Spleen (tissue), 11 donors: ENCODE results near the gene NPHS1. TPM values are rescaled to one million over a fixed set of nuclear protein-coding genes. Genes with fewer than 3 reads are reported as not detected.

Experiments used
- DNase-seq: peaks from one replicate; pipeline ENCODE4 v3.0.0-alpha.2; 2020
- H3K27ac ChIP-seq, 8 donors: fragments of 200-600 bp; sonication (generic) in 7 of 8; 1 replicate in 4 of 8; 2 replicates in 4 of 8; pipeline versions ENCODE4 v1.5.0 to v1.8.0; 2016 to 2021; ENCODE audit warnings: inconsistent platforms in 4 of 8, mild to moderate bottlenecking in 4 of 8, moderate library complexity in 1 of 8
- H3K27me3 ChIP-seq, 7 donors: fragments of 200-600 bp; sonication (generic) in 6 of 7; replicated peaks in 1 of 7; 1 replicate in 4 of 7; 2 replicates in 3 of 7; pipeline versions ENCODE4 v1.5.0 to v1.8.0; 2016 to 2021; ENCODE audit warnings: inconsistent platforms in 3 of 7, mild to moderate bottlenecking in 1 of 7
- H3K36me3 ChIP-seq, 6 donors: fragments of 200-600 bp; sonication (generic) in 5 of 6; 1 replicate in 4 of 6; 2 replicates in 2 of 6; pipeline versions ENCODE4 v1.5.0 to v1.8.0; 2016 to 2021; ENCODE audit warnings: inconsistent platforms in 2 of 6
- H3K4me1 ChIP-seq, 6 donors: fragments of 200-600 bp; sonication (generic) in 5 of 6; 1 replicate in 3 of 6; 2 replicates in 3 of 6; pipeline versions ENCODE4 v1.5.0 to v1.8.0; 2016 to 2021; ENCODE audit warnings: inconsistent platforms in 3 of 6
- H3K4me3 ChIP-seq, 8 donors: fragments of 200-600 bp; sonication (generic) in 7 of 8; 1 replicate in 4 of 8; 2 replicates in 4 of 8; pipeline versions ENCODE4 v1.5.0 to v1.8.0; 2016 to 2021; ENCODE audit warnings: inconsistent platforms in 4 of 8, mild to moderate bottlenecking in 4 of 8, moderate library complexity in 2 of 8
- H3K9me3 ChIP-seq, 8 donors: fragments of 200-600 bp; sonication (generic) in 7 of 8; 1 replicate in 4 of 8; 2 replicates in 4 of 8; pipeline versions ENCODE4 v1.5.0 to v1.8.0; 2016 to 2021; ENCODE audit warnings: inconsistent platforms in 4 of 8
- POLR2A ChIP-seq, 3 donors: fragments of 450-650 bp; IDR thresholded peaks; one replicate each; pipeline ENCODE4 v1.5.1; 2017; ENCODE audit warnings: antibody characterized with exemption in 3 of 3, mild to moderate bottlenecking in 1 of 3
- POLR2AphosphoS5 ChIP-seq, 3 donors: sonication (generic); formaldehyde crosslinking; IDR thresholded peaks; one replicate each; pipeline ENCODE4 v1.5.1; 2017; ENCODE audit warnings: antibody characterized with exemption in 3 of 3
- WGBS, 5 donors: extraction: QIAGEN DNeasy Blood & Tissue Kit in 3 of 5; methylation state at CpG; one replicate each; pipeline versions ENCODE4 v1.1.5 to v1.1.7; 2013 to 2018; 5-methylcytosine and 5-hydroxymethylcytosine counted together
- intact Hi-C: fragments of 100-400 bp; cut with DNase I; formaldehyde crosslinking; loops from one replicate; pipeline ENCODE4 v1.15.0; 2023; ENCODE audit warnings: low total_unique reads
- polyA plus RNA-seq, 3 donors: library from polyadenylated mRNA; stranded (reverse); fragments of 200-250 nt; gene quantifications; one replicate each; pipeline ENCODE4 v1.2.1, GENCODE V29; 2013
- total RNA-seq, 7 donors: library from RNA; depleted of rRNA in 3 of 7; stranded (reverse); fragments of >200 nt in 3 of 7; fragmentation: NEBNext Ultra II Directional in 4 of 7; extraction: Animal tissue kit (Norgen Biotek cat#: 25700) in 4 of 7; gene quantifications; one replicate each; pipeline versions ENCODE4 v1.1.0 to v1.2.1, GENCODE V29; 2016 to 2021
- TF ChIP-seq, protein P1 (sequence below), 11 experiments: fragments of 200-600 bp in 7 of 11; fragments of 450-650 bp in 4 of 11; sonication (generic) in 4 of 11; IDR thresholded peaks in 8 of 11; conservative IDR thresholded peaks in 3 of 11; 1 replicate in 7 of 11; 2 replicates in 4 of 11; pipeline versions ENCODE4 v1.4.0 to v1.8.0; 2016 to 2021; ENCODE audit warnings: antibody characterized with exemption in 11 of 11, inconsistent platforms in 4 of 11, mild to moderate bottlenecking in 1 of 11
- donor health status: healthy with polysubstance abuse.
- donor health status: DM: no; HTN: no; CAD: no; lungs with moderate emphysema.
- donor health status: DM: no; HTN: no; CAD: no.
- donor health status: Bipolar disorder and iron deficiency.
- donor health status: healthy.
- donor health status: DM: no; HTN: no; CAD: no.
- donor health status: DM: yes; HTN: yes; CAD: no.

NPHS1 gene
- total and polyA plus RNA-seq, 10 donors = 0.10 to 0.60 (median 0.20) TPM; not detected in 5

DNA sequence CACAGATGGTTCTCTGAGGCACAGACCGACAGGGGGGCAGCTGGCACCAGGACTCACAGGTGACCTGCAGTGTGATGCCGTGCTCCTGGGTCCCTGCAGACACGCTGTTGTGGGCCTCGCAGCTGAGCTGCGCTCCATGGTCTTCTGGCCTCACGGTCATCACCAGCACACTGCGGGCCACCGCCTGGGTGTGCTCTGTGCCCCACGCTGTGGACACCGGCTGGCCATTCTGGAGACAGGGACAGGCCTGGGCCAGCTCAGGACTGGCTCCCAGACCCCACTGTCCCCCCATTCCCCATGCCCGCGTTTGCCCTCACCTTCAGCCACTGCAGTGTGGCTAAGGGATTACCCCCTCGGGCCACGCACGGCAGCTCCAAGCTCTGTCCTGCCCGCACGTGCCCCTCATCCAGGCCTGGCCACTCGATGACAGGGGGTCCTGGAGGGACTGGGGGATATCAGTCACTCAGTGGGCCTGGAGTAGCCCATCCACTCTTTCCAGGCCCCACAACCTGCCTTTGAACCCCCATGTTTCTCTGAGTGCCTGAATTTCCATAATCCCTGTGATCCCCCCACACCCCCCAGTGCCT is 3.3 kb downstream of the NPHS1 start:
- Histone ChIP-seq H3K27ac (no peak overlapping the region), H3K36me3 (no peaks in the 10 kb centered on the region), H3K4me1 (peaks cover 7 to 21% (median 14%) of the 10 kb centered on the region in 6 donors), H3K27me3 (peaks cover 4 to 98% (median 60%) of the 10 kb centered on the region in 7 donors), H3K4me3 (no peak overlapping the region), H3K9me3 (no peaks in the 10 kb centered on the region)
- no peak for DNase-seq
- no peak for TF ChIP-seq POLR2AphosphoS5 (IDR thresholded peaks at IDR 0.05)
- no peak for TF ChIP-seq POLR2A (IDR thresholded peaks at IDR 0.05)
- TF ChIP-seq, protein P1, sequence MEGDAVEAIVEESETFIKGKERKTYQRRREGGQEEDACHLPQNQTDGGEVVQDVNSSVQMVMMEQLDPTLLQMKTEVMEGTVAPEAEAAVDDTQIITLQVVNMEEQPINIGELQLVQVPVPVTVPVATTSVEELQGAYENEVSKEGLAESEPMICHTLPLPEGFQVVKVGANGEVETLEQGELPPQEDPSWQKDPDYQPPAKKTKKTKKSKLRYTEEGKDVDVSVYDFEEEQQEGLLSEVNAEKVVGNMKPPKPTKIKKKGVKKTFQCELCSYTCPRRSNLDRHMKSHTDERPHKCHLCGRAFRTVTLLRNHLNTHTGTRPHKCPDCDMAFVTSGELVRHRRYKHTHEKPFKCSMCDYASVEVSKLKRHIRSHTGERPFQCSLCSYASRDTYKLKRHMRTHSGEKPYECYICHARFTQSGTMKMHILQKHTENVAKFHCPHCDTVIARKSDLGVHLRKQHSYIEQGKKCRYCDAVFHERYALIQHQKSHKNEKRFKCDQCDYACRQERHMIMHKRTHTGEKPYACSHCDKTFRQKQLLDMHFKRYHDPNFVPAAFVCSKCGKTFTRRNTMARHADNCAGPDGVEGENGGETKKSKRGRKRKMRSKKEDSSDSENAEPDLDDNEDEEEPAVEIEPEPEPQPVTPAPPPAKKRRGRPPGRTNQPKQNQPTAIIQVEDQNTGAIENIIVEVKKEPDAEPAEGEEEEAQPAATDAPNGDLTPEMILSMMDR (IDR thresholded peaks at IDR 0.05 in 8 of 11, conservative IDR thresholded peaks at IDR 0.05 in 3 of 11) = no peak
- intact Hi-C loops = no loop called here
- WGBS, 5 donors = 84 to 90% (median 86%) methylated on average over 13 to 18 of the region's 18 CpGs

- Histone ChIP-seq H3K4me1 (peaks cover 7 to 25% (median 14%) of the 10 kb centered on the region in 6 donors), H3K36me3 (no peaks in the 10 kb centered on the region), H3K4me3 (no peak overlapping the region), H3K27me3 (peaks cover 4 to 98% (median 62%) of the 10 kb centered on the region in 7 donors), H3K9me3 (no peaks in the 10 kb centered on the region), H3K27ac (no peak overlapping the region)
- 72 to 90% (median 79%) methylated on average over 8 of the region's 8 CpGs for WGBS, 5 donors
- TF ChIP-seq, protein P1 (IDR thresholded peaks at IDR 0.05 in 8 of 11, conservative IDR thresholded peaks at IDR 0.05 in 3 of 11) = no peak
- TF ChIP-seq POLR2A (IDR thresholded peaks at IDR 0.05) (no peak), POLR2AphosphoS5 (IDR thresholded peaks at IDR 0.05) (no peak)
- DNase-seq = no peak
- intact Hi-C loops = no loop called here
These were observed 3.8 kb downstream of the NPHS1 start for GRCh38 chr19:35848486-35848885.

- no peaks in the 10 kb centered on the region for H3K9me3 ChIP-seq
- intact Hi-C loops = no loop called here
These were observed 4.4 kb downstream of the NPHS1 start for GRCh38 chr19:35847911-35848310.

More at GRCh38 chr19:35847911-35848310, 4.4 kb downstream of the NPHS1 start:
- H3K4me1 ChIP-seq = peaks cover 7 to 25% (median 14%) of the 10 kb centered on the region in 6 donors
- WGBS, 5 donors = 67 to 82% (median 72%) methylated on average over 6 to 8 of the region's 8 CpGs
- H3K27ac ChIP-seq = no peak overlapping the region
- DNase-seq = no peak
- H3K27me3 ChIP-seq = peaks cover 4 to 99% (median 65%) of the 10 kb centered on the region in 7 donors
- H3K4me3 ChIP-seq = no peak overlapping the region
- TF ChIP-seq, protein P1 (IDR thresholded peaks at IDR 0.05 in 8 of 11, conservative IDR thresholded peaks at IDR 0.05 in 3 of 11) = no peak
- TF ChIP-seq POLR2A (IDR thresholded peaks at IDR 0.05) = no peak
- no peak for TF ChIP-seq POLR2AphosphoS5 (IDR thresholded peaks at IDR 0.05)
- H3K36me3 ChIP-seq = no peaks in the 10 kb centered on the region
